CD4-positive, alpha-beta T cell treated with Interleukin-4 for 1 hour (primary cell): ENCODE data around the gene SH3BP4.

ENCODE experiments used
- DNase-seq, 2 donors: peaks; one replicate each; pipeline ENCODE4 v3.0.0-alpha.2; 2020 to 2022

Gene SH3BP4

DNA sequence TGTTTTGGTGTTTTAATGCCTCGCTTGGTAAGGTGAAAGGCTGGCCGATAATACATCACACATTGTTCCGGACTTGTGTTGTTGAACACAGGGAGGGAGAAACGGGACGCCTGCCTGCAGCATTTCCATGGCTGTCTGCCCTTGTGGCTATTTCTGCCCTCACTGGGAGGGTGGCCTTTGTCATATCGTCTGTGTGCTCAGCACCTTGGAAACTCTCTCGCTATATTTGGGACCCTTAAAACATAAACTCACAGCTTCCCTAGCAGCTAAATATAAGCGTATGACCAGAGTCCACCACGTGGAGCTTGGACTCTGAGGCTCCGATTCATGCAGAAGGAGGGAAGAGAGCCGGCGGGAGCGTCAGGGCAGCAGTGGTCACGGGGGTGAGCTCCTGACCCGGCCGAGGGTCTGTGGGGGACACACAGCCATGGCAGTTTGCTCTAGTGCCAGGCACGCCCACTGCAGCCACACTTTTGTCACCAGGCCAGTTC lies 111.7 kb downstream of the SH3BP4 start:
- DNase-seq = no peak

DNA sequence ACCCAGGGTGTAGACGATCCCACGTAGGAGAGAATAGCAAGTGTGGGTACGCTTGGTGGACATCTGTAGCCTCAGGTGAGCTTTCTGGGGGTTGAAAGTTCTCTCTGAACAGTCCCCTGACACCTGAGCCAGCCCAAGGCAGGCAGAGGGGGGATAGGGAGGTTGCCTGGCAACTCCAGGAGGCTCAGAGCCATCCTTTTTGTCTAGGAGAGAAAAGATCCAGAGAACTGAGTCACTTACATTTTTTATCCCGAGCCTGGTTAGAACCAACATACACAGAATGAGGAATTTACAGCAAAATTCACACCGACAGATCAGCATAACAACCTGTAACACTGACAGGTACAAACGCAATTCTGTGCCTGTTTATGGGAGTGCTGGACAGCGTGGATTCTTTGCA lies 113.2 kb downstream of the SH3BP4 start:
- DNase-seq = no peak

DNA sequence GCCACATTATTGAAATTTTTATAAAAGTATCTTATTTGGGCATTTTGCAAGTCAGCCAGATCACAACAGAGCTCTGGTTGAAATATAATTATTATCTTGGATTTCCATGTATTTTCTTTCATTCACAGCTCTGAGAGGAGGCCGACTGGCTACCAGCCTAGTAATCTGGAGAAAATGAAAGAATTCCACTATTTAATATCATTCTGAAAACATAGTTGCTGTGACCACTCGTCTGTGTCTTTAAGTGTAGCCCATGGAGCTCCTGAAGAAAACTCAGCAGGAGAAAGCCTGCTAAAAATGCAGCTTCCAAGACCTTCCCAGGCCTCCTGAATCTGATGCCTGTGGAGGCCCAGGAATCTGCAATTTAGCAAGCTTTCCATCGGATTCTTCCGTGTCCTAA lies 114.7 kb downstream of the SH3BP4 start:
- no peak for DNase-seq

DNA sequence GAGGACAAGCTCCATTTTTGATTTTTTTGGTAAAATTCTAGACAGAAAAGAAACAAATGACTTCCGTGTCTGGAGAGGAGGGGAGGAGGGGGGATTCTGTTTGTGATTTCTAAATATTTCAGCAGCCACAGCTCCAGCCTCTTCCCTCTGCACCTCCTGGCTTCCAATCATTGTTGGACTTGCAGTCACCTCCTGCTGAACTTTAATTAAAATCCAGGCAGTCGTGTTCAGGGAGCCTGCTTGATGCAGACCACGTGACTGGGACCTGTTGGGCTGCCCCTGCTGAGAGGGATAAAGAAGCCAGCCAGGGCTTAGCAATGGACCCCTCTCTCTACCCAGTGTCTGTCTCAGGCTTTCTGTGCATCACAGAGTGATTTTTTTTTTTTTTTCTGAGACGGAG lies 115.1 kb downstream of the SH3BP4 start:
- no peak for DNase-seq

DNA sequence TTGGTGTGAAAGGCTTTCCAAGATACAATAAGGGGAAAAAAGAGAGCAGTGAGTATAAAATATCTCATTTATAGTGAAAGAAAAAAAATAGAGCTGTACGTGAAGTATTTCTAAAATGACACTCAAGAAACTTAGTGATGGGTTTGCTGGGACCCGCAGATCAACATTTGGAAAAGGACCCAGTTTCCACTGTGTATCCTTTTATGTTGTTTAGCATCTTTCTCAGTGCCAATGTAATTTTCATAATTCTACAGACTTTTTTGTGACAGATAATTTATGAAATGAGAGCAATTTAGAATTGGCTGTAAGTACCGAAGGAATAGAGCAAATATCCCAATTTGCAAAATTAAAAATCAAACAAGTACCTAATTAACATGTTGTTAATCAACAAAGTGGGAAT lies 116.9 kb downstream of the SH3BP4 start:
- no peak for DNase-seq

DNA sequence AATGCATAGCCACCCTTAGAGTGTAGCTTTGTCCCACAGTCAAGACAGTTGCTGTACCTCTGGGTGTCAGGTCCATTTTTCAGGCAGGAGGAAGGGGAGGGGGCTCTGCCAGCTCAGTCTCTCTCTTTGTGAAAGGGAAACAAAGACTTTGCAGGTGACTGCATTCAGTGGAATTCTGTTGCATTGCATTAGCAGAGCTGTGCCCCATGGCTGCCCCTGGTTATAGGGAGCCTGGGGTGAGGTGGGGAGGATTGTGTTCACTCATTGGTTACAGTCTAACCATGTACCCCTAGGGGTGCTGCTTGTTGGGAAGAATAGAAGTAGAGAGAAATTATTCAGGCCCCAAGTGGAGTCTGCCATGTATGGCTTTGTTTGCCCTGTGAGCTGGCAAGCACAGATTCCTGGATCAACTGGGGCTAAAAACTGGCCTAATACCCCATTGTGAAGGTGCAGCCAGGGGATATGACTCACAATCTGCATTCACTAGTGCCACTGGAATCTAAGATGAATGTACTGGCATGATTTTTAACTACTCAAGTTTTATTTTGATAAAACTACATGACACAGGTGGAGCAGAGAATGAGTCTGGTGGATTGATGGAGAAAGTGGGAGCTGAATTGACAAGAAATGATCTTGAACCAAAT lies 118.4 kb downstream of the SH3BP4 start:
- no peak for DNase-seq

DNA sequence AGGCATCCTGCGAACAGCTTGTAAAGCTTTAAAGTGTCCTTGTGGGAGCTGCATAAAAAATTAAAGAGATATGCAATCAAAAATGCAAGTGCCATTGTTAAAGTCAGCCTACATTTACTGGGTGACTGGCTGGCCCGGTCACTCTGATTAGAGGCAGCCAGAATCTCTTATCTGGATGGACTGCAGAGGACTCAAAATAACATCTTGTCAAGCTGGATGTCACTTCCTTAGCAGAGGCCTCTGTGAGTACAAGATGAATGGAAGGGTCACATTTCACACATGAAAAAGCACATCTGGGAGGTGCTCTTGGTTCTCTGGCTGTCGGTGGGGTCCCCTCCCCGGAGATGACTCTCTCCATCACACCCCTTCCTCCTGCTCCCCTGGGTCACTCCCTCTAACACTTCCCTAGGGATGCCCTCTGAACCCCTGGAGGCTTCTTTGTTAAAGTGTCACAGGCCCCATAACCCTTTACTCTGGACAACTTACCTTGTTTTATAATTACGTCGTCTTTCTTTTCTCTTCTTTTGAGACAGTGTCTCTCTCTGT lies 122.1 kb downstream of the SH3BP4 start:
- DNase-seq = no peak

DNA sequence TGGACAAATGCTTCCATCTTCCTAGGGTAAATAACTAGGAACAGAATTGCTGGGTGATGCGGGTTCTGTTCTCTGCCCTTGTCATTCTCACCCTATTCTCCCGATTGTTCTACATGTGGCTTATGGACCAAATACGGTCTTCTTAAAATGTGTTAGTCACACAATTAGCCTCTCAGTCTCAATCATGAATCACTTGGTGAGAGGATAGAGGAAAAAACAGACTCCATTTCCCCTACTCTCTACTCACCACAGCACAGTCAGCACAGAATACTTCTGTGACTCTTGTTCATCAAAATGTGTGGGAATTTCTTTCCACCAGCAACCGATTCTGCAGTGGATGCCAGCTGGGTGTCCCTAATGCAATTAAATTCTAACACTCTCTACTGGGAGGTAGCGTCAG lies 125.2 kb downstream of the SH3BP4 start:
- DNase-seq = no peak

DNA sequence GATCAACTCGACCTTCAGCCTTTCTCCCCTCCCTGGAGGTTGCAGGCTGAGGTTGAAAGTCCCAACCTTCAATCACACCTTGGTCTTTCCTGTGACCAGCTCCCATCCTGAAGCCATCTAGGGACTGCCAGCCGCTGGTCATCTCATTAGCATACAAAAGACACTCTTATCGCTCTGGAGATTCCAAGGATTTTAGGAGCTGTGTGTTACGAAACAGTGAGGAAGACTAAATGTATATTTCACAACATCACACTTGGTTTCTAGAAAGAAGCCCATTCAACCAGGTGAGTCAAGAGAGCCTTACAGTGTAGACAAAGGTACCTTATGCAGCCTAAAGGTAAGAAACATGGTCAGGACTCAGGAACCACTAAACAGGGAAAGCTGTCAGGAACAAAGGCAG lies 126.4 kb downstream of the SH3BP4 start:
- no peak for DNase-seq

DNA sequence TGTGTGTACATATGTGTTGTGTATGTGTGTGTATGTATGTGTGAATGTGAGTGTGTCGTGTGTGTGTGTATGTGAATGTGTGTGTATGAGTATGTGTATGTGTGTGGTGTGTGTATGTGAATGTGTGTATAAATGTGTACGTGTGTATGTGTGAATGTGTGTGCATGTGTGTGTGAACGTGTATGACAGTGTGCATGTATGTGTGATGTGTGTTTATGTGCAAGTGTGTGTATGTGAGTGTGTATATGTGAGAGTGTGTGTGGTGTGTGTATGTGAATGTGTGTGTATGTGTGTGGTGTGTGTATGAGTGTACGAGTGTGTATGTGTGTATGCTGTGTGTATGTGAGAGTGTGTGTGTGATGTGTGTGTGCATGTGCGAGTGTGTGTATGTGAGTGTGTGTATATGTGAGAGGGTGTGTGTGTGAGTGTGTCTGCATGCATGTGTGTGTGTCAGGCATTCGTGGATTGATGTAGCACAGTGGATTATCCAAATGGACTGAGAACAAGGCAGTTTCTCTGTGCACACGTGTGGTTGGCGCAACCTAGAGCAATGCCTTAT lies 127.2 kb downstream of the SH3BP4 start:
- DNase-seq = no peak

DNA sequence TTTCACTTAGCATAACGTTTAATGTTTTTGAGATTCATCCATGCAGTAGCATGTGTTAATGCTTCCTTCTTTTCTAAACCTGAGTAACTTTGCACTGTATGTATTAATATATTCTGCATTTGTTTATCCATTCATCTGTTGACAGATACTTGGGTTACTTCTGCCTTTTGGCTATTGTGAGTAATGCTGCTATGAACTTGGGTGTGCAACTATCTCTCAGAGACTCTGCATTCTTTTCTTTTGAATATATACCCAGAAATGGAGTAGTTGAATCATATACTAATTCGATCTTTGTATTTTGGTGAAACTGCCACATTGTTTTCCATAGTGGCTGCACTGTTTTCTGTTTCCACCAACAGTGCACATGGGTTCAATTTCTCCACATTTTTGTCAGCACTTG lies 128.3 kb downstream of the SH3BP4 start:
- DNase-seq = no peak

DNA sequence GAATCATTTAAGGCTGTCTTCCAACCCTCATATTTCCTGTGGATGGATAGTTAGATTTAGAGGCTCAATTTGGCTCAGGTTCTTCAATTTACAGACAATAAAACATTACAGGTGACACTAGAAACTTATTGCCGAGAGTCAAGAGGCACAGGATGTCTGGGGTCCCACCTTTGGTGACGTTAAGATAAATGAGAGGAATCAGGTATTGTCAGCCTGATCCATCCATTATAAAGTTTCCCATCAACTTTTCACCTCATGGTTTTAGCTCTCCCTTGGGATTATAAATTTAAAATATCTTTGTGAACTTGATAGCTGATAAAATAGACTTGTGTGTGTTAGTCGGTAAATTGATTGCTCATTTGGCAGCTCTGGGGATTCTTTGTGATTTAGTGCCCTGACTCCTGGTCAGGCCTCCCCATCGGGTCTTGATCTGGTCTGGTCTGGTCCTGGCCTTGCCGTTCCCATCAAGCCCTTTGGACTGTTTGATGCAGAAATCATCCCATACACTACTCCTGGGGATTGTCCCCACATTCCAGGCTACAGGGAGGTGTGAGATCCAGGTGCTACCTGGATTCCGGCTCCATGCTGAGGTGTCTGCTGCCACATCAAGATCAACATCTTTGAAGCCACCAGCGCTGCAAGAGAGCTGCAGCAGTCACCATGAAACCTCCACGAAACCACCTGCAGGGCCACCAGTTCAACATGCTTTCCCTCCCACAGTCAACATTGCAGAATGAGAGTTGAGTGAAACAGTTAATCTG lies 130.9 kb downstream of the SH3BP4 start:
- no peak for DNase-seq

DNA sequence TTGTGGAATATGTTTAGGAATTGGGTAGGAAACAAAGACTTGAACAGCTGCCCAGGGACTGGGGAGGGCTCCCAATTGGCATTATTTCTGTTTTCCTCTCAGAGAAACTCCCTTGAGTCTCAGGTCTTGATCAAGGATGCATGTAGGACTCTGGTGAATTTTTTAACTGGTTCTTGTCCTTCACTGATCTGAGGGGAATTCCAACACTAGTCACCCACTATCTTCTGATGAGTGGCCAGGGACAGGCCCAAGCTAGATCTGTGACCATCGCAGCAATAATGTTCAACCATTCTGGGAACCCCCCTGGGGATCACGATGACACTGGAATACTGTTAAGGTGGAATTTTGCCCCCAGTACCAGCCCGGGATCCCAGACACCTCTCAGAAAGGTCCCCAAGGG lies 132.0 kb downstream of the SH3BP4 start:
- no peak for DNase-seq

DNA sequence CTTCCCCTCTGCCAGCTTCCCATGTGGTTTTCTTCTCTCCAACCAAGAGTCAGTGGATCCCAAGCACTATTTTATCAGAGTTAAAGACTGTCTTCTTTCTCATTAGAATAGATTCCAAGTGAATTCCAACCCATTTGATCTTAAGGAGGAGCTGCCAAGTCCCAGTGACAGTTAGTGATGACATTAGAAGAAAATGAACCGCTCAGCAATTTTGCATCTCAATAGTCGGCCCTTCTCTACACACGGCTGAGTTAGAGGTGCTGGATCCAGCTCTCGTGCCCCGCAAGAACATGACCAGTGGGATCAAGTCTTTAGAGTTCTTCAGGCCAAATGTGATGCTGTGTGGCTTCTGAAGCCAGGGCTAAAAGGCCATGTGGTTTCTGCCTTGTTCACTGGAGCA lies 132.6 kb downstream of the SH3BP4 start:
- no peak for DNase-seq

DNA sequence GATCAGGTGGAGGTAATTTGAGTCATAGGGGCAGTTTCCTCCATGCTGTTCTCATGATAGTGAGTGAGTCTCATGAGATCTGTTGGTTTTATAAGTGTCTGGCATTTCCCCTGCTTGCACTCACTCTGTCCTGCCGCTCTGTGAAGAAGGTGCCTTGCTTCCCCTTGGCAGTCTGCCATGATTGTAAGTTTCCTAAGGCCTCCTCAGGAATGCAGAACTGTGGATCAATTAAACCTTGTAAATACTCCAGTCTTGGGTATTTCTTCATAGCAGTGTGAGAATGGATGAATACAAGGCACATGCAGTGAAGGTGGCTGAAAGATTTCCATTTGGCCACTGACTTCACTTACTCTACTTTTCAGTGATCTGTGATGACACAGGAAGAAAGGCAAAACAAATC lies 133.7 kb downstream of the SH3BP4 start:
- no peak for DNase-seq

DNA sequence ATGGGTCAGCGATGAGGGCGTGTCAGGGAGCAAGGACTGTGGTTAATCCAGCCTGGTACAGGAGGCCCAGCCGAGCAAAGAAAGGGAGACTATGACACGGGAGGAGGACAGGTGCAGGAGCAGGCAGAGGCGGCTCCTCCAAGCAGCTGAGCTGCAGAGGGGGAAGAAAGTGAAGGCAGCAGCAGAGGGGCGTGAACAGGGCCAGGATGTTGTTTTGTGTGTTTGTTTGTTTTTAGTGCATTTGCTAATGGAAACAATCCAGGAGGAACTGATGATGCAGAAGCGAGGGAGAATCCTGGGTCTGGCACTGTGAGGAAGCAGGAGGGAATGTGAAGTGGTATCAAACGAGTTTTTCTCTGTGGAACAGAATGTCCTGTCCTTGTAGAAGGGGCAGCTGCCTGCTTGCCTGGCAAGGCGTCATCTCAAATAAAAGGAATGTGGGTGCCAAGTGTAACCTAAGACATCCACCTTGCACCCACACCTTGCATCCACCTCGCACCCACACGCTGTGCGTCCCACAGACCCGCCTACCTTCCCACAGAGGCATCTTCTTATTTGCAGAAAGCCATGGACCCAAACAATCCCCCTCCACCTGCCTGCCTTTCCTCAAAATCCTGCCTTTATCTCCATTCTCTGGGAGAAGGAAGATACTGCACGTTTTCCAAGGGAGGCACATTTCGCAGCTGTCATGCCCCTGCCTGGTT lies 134.8 kb downstream of the SH3BP4 start:
- no peak for DNase-seq

DNA sequence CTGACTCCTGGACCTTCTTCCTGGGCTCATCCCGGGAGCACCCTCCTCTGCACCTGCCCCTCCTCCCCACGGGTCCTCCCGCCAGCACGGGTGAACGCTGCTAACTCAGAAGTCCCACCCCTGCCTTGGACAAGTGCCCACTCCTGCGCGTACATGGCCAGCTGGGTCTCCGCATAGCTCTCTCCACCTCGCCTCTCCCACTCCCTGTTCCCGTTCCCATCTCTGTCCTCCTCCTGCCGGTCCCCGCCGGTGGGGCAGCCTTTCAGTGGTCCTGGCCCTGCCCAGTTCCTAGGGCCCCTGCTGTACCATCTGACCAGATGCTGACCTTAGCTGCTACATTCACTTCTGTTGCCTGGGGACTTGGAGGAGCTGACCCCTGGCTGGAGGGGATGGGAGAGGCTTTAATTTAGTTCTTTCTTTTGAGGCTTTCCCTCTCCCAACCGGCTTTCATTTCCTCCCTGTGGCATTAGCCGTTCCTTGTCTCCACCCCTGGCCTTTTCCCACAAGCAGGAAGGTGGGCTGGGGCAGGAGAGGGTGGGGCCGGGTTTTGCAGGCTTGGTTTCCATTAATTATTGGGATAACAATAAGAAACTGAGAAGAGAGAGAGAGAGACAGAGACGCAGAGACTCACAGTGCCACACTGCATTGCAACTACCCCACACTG lies 136.1 kb downstream of the SH3BP4 start:
- DNase-seq = no peak

DNA sequence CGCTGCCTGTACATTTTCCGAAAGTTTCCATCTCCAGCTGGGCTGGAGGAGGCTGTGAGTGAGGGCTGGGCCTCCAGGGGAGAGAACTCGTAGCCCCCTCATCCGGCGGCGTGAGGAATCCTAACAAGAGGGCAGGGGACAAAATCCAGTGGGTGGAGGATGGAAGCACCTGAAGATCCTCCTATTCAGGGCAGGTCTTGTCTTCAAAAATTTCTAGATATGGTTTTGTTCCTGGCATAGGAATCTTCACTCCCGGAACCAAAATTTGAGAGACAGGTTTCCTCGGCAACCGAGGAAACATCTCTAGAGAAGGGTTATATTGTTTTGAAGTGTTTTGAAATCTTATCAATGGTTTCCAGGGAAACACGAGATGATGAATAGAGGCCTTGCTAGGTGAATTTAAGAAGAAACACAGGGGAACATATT lies 136.7 kb downstream of the SH3BP4 start:
- DNase-seq = no peak

DNA sequence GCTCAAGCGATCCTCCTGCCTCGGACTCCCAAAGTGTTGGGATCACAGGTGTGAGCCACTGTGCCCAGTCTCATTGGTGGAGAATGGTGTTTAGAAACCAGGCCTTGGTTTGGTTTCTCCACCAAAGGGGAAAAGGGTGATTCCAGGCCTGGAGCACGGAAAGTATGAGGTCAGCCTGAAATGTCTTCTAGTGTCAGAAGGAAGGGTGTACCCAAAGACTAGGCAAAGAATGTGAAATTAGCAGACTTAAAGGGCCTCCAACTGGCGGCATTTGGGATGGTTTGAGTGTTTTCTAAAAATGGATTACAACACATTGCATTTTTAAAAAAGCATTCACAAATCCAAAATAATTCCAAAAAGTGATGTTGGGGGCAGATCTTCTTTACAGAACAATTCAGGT lies 139.6 kb downstream of the SH3BP4 start:
- DNase-seq = no peak

DNA sequence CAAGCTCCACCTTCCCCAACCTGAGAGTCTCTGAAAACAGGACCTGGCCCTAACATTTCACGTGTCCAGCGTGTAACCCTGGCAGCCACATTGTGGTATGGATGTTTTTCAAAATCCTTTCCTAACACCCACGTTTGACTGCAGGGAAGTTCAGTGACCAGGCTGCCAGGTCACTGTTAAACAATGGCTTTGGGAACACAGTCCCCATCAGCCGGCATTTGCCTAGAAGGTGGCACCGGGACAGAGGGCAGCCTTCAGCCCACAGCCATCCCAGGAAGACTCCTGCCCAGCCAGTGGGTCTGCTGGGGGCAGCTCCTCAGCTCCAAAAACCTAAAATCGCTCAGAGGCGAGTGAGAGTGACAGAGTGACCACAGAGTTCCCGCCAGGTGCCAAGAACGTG lies 140.2 kb downstream of the SH3BP4 start:
- no peak for DNase-seq

DNA sequence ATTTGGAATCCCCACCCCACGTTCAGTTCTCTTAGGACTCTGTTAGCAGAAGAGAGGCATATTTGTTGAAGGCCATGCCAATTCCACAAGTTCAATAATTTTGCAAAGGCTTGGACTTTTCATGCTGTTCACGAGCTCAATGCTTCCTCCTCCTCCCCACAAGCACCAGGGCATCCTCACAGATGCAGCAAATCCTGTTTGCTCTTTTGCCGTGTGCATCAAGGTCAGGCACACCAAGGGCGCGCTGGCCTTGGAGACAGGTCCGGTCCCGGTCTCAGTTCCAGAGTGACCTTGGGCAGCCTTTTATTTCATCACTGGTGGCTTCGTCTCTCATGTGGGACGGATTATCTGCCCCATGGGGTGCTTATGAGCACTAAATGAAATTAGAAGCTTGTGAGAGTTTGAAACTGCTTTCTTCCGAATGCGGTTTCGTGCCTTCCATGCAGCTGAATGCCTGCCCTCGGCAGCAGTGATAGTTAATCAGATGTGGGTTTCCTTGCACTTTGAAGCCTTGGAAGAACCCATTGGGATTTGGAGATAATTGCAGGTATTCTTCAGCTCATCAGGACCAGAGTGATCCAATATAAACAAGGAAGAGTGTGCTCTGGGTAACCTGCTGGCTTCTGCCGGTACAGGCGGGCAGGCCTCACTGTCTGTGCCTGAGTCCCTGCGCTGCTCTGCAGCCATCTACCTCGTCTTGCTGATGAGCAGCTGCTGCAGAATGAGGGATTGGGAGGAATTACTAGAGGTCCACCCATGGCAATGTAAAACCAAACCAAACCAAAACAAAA lies 140.8 kb downstream of the SH3BP4 start:
- no peak for DNase-seq

DNA sequence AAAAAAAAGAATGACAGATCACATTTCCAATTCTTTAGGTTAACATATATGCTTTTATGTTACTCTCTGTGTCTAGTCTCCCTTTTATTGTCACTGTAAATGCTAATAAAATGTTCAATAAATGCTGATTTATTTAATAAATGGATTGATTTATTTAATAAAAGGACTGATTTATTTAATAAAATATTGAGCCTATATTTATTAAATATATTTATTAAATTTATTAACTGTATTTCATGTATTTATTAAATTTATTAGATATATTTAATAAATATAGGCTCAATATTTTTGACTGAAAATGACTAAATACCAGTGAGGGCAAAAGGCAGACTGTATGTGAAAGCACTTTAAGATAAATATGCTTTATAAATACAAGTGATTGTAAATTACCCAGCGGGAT lies 142.6 kb downstream of the SH3BP4 start:
- no peak for DNase-seq
